GM12878 (cell line): ENCODE measurements around the gene BMF. TPM values are rescaled to one million over a fixed set of nuclear protein-coding genes. Genes with fewer than 3 reads are reported as not detected.

Experiments
- ATAC-seq: fragments of 200-7000 bp; cut with Tn5 transposase; 3 replicates; pipeline ENCODE4 v1.9.1; 2020; ENCODE audit warnings: mild to moderate bottlenecking, moderate library complexity
- BruUV-seq: library from RNA; stranded (reverse); fragments of 400-500 nt; replicated peaks from 2 replicates; lab custom pipeline; 2021; lab: Mats Ljungman, UMichigan
- CTCF ChIA-PET: fragments of 300-600 bp; sonication (Branson Sonifier 250); formaldehyde crosslinking; extraction: SDS; loops from one replicate; lab custom pipeline; 2021; ENCODE audit warnings: inconsistent platforms; lab: Yijun Ruan, JAX
- POLR2A ChIA-PET: fragments of 350-600 bp; formaldehyde crosslinking; extraction: SDS; loops from one replicate; lab custom pipeline; 2021; ENCODE audit warnings: inconsistent platforms; lab: Charles Lee
- RAD21 ChIA-PET: fragments of 300-600 bp; sonication (Branson Sonifier 250); formaldehyde crosslinking; loops from one replicate; lab custom pipeline; 2023; ENCODE audit warnings: antibody characterized with exemption; ENCODE audit not compliant: unreplicated experiment; lab: Charles Lee
- SMC1A ChIA-PET: fragments of 300-600 bp; sonication (Branson Sonifier 250); formaldehyde crosslinking; loops from one replicate; lab custom pipeline; 2023; ENCODE audit not compliant: unreplicated experiment, uncharacterized antibody; lab: Charles Lee
- DNase-seq: peaks from one replicate; pipeline ENCODE4 v3.0.0-alpha.2; 2011; ENCODE audit warnings: low read depth, low spot score
- FAIRE-seq: peaks from 3 replicates; lab custom pipeline; 2011; peaks lifted over from hg19 to GRCh38; lab: Jason Lieb, UNC
- H2AFZ ChIP-seq: 2 replicates; pipeline ENCODE4 v1.6.0; 2011; ENCODE audit warnings: low read depth, low read length, control low read depth; ENCODE audit not compliant: control insufficient read depth
- H3K27ac ChIP-seq: 2 replicates; pipeline ENCODE4 v1.5.1; 2011; ENCODE audit warnings: control low read depth; ENCODE audit not compliant: control insufficient read depth, insufficient read depth
- H3K27me3 ChIP-seq, 2 experiments: replicated peaks in 1 of 2; 2 replicates each; pipeline versions ENCODE4 v1.6.0 to v1.6.1; 2011; ENCODE audit warnings: low read length in 1 of 2; ENCODE audit not compliant: control insufficient read depth in 2 of 2, insufficient read depth in 2 of 2
- H3K36me3 ChIP-seq, 2 experiments: 2 replicates each; pipeline ENCODE4 v1.5.1; 2011; ENCODE audit warnings: low read length in 1 of 2; ENCODE audit not compliant: control insufficient read depth in 2 of 2, insufficient read depth in 2 of 2
- H3K4me1 ChIP-seq: 2 replicates; pipeline ENCODE4 v1.6.1; 2011; ENCODE audit warnings: mild to moderate bottlenecking, low read length, moderate library complexity, mixed read lengths; ENCODE audit not compliant: control insufficient read depth, insufficient read depth
- H3K4me2 ChIP-seq: 2 replicates; pipeline ENCODE4 v1.6.0; 2011; ENCODE audit warnings: control low read depth; ENCODE audit not compliant: control insufficient read depth, insufficient read depth
- H3K4me3 ChIP-seq: fragments of 200-600 bp; sonication (generic); 2 replicates; pipeline ENCODE4 v1.5.1; 2016
- H3K79me2 ChIP-seq: 2 replicates; pipeline ENCODE4 v1.6.0; 2011; ENCODE audit warnings: low read length; ENCODE audit not compliant: control insufficient read depth, insufficient read depth
- H3K9ac ChIP-seq: 2 replicates; pipeline ENCODE4 v1.8.0; 2011; ENCODE audit warnings: low read length, control low read depth, mixed read lengths; ENCODE audit not compliant: control insufficient read depth, insufficient read depth
- H3K9me3 ChIP-seq: replicated peaks from 3 replicates; pipeline ENCODE4 v1.5.1; 2011; ENCODE audit warnings: mild to moderate bottlenecking, low read length; ENCODE audit not compliant: control insufficient read depth, insufficient read depth
- H4K20me1 ChIP-seq: 2 replicates; pipeline ENCODE4 v1.6.0; 2011; ENCODE audit not compliant: control insufficient read depth, insufficient read depth
- KAT2A ChIP-seq: conservative IDR thresholded peaks from 2 replicates; pipeline ENCODE4 v1.6.1; 2011; ENCODE audit warnings: low read depth, low read length; ENCODE audit not compliant: control insufficient read depth
- PAX8 ChIP-seq: fragments of 450-650 bp; IDR thresholded peaks from 2 replicates; pipeline ENCODE4 v1.6.1; 2017; ENCODE audit warnings: mild to moderate bottlenecking, moderate library complexity
- SREBF2 ChIP-seq: IDR thresholded peaks from 2 replicates; pipeline ENCODE4 v1.6.1; 2012; ENCODE audit warnings: mild to moderate bottlenecking, low read length
- WGBS: methylation state at CpG from one replicate; pipeline ENCODE4 v1.1.6; 2016; ENCODE audit warnings: low lambda C conversion rate; ENCODE audit not compliant: insufficient replicate concordance, insufficient coverage; ENCODE audit errors: missing lambda C conversion rate; 5-methylcytosine and 5-hydroxymethylcytosine counted together
- in situ Hi-C: fragments of 300-500 bp; cut with MboI; formaldehyde crosslinking; loops from 9 replicates; pipeline ENCODE4 v1.14.3; 2018; ENCODE audit warnings: mixed read lengths
- intact Hi-C: fragments of 100-400 bp; cut with micrococcal nuclease; formaldehyde crosslinking; loops from one replicate; pipeline ENCODE4 v1.14.2; 2022; ENCODE audit not compliant: unreplicated experiment
- polyA plus RNA-seq, 11 experiments: library from polyadenylated mRNA; depleted of rRNA in 4 of 11; unstranded in 6 of 11; stranded (reverse) in 5 of 11; fragments of >200 nt; fragmentation: Nextera tagmentation in 4 of 11; fragmentation: Illumina TruSeq in 1 of 11; extraction: Ambion mirVana in 4 of 11; extraction: Trizol in 1 of 11; gene quantifications; 1 replicate in 1 of 11; 2 replicates in 10 of 11; pipeline versions ENCODE4 v1.2.1 to v1.2.3, GENCODE V29; 2011 to 2016; ENCODE audit warnings: inconsistent platforms in 2 of 11, missing spikeins in 2 of 11, low read depth in 1 of 11
- total RNA-seq, 4 experiments: library from RNA; depleted of rRNA in 3 of 4; stranded (reverse); fragments of >200 nt in 3 of 4; fragmentation: Illumina TruSeq in 1 of 4; extraction: Trizol in 1 of 4; gene quantifications; 2 replicates each; pipeline versions ENCODE4 v1.2.1 to v1.2.3, GENCODE V29; 2013 to 2021
- TF ChIP-seq, protein P1 (sequence below): fragments of 450-650 bp; formaldehyde crosslinking; IDR thresholded peaks from 2 replicates; pipeline ENCODE4 v1.4.0; 2020; ENCODE audit warnings: mild to moderate bottlenecking, moderate library complexity

Gene BMF
- total and polyA plus RNA-seq, 10 of the 15 experiments (the other 5 are each of a cell fraction or from before 2014, with no cell fraction given): 0.82 to 34.9 (median 16.9) TPM

DNA sequence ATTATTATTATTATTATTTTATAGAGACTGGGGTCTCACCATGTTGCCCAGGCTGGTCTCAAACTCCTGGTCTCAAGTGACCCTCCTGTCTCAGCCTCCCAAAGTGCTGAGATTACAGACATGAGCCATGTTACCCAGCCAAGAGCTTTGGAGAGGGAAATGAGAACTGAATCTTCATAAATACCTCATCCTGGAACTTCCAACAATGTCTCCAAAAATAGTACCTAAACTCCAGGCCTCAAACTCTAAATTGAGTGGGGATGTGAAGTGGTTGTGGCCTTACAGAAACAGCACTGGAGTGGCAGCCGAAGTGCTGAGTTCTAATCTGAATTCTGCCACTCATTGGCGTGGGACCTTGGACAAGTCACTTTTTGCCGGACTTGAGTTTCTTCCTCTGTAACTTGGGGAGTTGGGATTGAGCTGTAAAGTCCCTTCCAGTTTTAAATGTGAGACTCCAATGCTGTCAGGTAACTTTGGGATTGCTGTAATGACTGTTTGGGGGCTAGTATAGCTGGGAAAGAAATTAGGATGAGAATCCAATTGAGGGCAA is 59.7 kb downstream of the BMF start:
- no peak for ATAC-seq
- no peak for FAIRE-seq
- in situ Hi-C loops: loop anchor here (5.0 to 10.0 kb wide), 3 partner anchors 118 to 223 kb away; no protein-coding TSS in a partner anchor
- H3K4me3 ChIP-seq: no peak overlapping the region
- ChIA-PET SMC1A (interaction anchor here (1.2 to 23.0 kb wide), 13 partner anchors 10 to 261 kb away, joined by 3 to 1082 read pairs (median 17); partner anchors contain the start of genes BMF and BUB1B), CTCF (interaction anchor here (0.6 to 11.8 kb wide), 20 partner anchors 9 to 1064 kb away, joined by 3 to 776 read pairs (median 8); partner anchors contain the start of genes BMF, BUB1B, PAK6 and SRP14), RAD21 (interaction anchor here (0.5 to 8.5 kb wide), 10 partner anchors 11 to 177 kb away, joined by 3 to 903 read pairs (median 28); partner anchors contain the start of genes BMF, BUB1B and SRP14), POLR2A (interaction anchor here (0.5 to 8.0 kb wide), 12 partner anchors 9 to 119 kb away, joined by 3 to 307 read pairs (median 7); partner anchors contain the start of genes BMF and SRP14)
- peak overlapping the region; percentile 67 for H3K27ac ChIP-seq
- TF ChIP-seq SREBF2 (no peak), KAT2A (no peak)
- H3K36me3 ChIP-seq: no peaks in the 10 kb centered on the region; a peak in 1 of 4 replicates
- H3K9ac ChIP-seq: no peak overlapping the region
- H2AFZ ChIP-seq: no peak overlapping the region
- H4K20me1 ChIP-seq: no peaks in the 10 kb centered on the region
- no peaks in the 10 kb centered on the region for H3K27me3 ChIP-seq
- H3K4me2 ChIP-seq: no peak overlapping the region
- no peak for DNase-seq
- no peaks in the 10 kb centered on the region for H3K9me3 ChIP-seq
- intact Hi-C loops: loop anchor here (5.0 kb wide), 1 partner anchor 133 kb away; no protein-coding TSS in a partner anchor
- WGBS: 98% methylated on average over 3 of the region's 3 CpGs
- H3K4me1 ChIP-seq: peaks cover 73% of the 10 kb centered on the region
- peaks cover 2% of the 10 kb centered on the region; the same call in 1 of the 2 replicates for H3K79me2 ChIP-seq
- BruUV-seq: no TSS peak

DNA sequence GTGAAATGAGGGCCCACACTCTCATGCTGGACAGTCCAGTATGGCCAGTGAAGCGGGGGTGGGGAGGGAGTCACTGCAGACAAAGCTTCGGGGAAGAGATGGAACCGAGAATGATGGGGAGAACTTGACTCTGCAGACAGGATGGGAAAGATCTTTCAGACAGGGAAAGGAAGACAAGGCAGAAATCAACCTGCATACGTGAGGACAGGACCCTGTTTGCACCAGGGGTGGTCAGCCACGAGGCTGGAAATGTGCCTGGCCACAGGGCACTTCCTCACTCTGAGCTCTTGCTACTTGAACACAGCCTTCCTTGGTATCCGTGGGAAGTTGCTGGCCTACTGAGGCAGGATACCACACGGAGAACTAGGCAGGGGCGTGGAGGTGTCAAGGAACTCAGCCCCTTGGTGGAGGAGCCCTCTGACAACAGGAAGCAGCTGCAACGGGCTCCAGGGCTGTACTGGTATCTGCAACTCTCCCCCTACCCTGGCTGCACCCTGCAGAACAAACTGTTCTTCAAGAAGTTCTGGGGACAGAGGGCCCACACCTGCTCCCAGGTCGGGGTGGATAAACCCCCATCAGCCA is 60.4 kb downstream of the BMF start:
- intact Hi-C loops: loop anchor here (5.0 kb wide), 1 partner anchor 134 kb away; no protein-coding TSS in a partner anchor
- TF ChIP-seq, protein P1, sequence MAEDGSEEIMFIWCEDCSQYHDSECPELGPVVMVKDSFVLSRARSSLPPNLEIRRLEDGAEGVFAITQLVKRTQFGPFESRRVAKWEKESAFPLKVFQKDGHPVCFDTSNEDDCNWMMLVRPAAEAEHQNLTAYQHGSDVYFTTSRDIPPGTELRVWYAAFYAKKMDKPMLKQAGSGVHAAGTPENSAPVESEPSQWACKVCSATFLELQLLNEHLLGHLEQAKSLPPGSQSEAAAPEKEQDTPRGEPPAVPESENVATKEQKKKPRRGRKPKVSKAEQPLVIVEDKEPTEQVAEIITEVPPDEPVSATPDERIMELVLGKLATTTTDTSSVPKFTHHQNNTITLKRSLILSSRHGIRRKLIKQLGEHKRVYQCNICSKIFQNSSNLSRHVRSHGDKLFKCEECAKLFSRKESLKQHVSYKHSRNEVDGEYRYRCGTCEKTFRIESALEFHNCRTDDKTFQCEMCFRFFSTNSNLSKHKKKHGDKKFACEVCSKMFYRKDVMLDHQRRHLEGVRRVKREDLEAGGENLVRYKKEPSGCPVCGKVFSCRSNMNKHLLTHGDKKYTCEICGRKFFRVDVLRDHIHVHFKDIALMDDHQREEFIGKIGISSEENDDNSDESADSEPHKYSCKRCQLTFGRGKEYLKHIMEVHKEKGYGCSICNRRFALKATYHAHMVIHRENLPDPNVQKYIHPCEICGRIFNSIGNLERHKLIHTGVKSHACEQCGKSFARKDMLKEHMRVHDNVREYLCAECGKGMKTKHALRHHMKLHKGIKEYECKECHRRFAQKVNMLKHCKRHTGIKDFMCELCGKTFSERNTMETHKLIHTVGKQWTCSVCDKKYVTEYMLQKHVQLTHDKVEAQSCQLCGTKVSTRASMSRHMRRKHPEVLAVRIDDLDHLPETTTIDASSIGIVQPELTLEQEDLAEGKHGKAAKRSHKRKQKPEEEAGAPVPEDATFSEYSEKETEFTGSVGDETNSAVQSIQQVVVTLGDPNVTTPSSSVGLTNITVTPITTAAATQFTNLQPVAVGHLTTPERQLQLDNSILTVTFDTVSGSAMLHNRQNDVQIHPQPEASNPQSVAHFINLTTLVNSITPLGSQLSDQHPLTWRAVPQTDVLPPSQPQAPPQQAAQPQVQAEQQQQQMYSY: no peak
- TF ChIP-seq PAX8: no peak

More for the DNA sequence above, 60.4 kb downstream of the BMF start:
- no peaks in the 10 kb centered on the region for H3K9me3 ChIP-seq
- no peak overlapping the region for H3K4me3 ChIP-seq
- ChIA-PET SMC1A (interaction anchor here (0.7 to 23.0 kb wide), 18 partner anchors 7 to 262 kb away, joined by 3 to 1082 read pairs (median 12); partner anchors contain the start of genes BMF and BUB1B), RAD21 (interaction anchor here (0.5 to 8.5 kb wide), 14 partner anchors 10 to 261 kb away, joined by 3 to 903 read pairs (median 14); partner anchors contain the start of genes BMF, BUB1B and SRP14), CTCF (interaction anchor here (0.6 to 11.8 kb wide), 24 partner anchors 9 to 359 kb away, joined by 3 to 776 read pairs (median 8); partner anchors contain the start of genes BMF, BUB1B, PAK6 and SRP14), POLR2A (interaction anchor here (0.5 to 8.0 kb wide), 13 partner anchors 9 to 119 kb away, joined by 3 to 307 read pairs (median 6); partner anchors contain the start of genes BMF, BUB1B and SRP14)
- peak; percentile 80 for FAIRE-seq
- 10% methylated on average over 10 of the region's 10 CpGs for WGBS
- no peak for DNase-seq
- no TSS peak for BruUV-seq
- H3K79me2 ChIP-seq: peaks cover 2% of the 10 kb centered on the region; the same call in 1 of the 2 replicates
- peak overlapping the region; percentile 92 for H3K27ac ChIP-seq
- H3K4me1 ChIP-seq: peaks cover 67% of the 10 kb centered on the region
- ATAC-seq: peak; percentile 9
- no peaks in the 10 kb centered on the region for H3K27me3 ChIP-seq
- peak overlapping the region; percentile 60 for H2AFZ ChIP-seq
- H4K20me1 ChIP-seq: no peaks in the 10 kb centered on the region
- H3K9ac ChIP-seq: peak overlapping the region; percentile 68
- peak overlapping the region; percentile 95 for H3K4me2 ChIP-seq
- in situ Hi-C loops: loop anchor here (5.0 to 10.0 kb wide), 3 partner anchors 119 to 224 kb away; no protein-coding TSS in a partner anchor
- no peaks in the 10 kb centered on the region; a peak in 1 of 4 replicates for H3K36me3 ChIP-seq
